Measurements from ENCODE around the gene KCNA5. TPM values are rescaled to one million over a fixed set of nuclear protein-coding genes. Genes with fewer than 3 reads are reported as not detected.

KCNA5 gene
- total and polyA plus RNA-seq, 9 of the 15 experiments (the other 6 are each of a cell fraction or from before 2014, with no cell fraction given): not detected

- TF ChIP-seq U2AF2 (optimal IDR thresholded peaks at IDR 0.05; ENCODE audit: low read depth, low read length) (no peak), GABPA (tag; conservative IDR thresholded peaks at IDR 0.05; ENCODE audit: low read depth) (no peak), GATA2 (CRISPR knock-in tag; IDR thresholded peaks at IDR 0.05) (no peak), HMGXB4 (CRISPR knock-in tag; IDR thresholded peaks at IDR 0.05) (no peak), REST (IDR thresholded peaks at IDR 0.05; ENCODE audit: borderline replicate concordance) (peak; percentile 48; the same call in 1 of the 2 replicates), REST (CRISPR knock-in tag; IDR thresholded peaks at IDR 0.05; ENCODE audit: low read depth) (no peak), RHOXF2B (CRISPR knock-in tag; conservative IDR thresholded peaks at IDR 0.05) (no peak), CTCF (IDR thresholded peaks at IDR 0.05 in 2 of 3, conservative IDR thresholded peaks at IDR 0.05 in 1 of 3; ENCODE audit: insufficient read depth in 2 of 3, low read depth in 1 of 3, low read length in 3 of 3) (peak; percentile 68 to 76 (median 76)), RAD21 (CRISPR knock-in tag; conservative IDR thresholded peaks at IDR 0.05 in 1 of 2, IDR thresholded peaks at IDR 0.05 in 1 of 2) (peak; percentile 58 to 79), ZFP1 (CRISPR knock-in tag; IDR thresholded peaks at IDR 0.05) (no peak), TGIF2 (CRISPR knock-in tag; IDR thresholded peaks at IDR 0.05) (no peak), YBX1 (IDR thresholded peaks at IDR 0.05) (no peak)
Measured at GRCh38 chr12:5003025-5003666, 40.5 kb upstream of the KCNA5 start (continued).
